Measurements from ENCODE around the gene IKBKE. TPM values are rescaled to one million over a fixed set of nuclear protein-coding genes. Genes with fewer than 3 reads are reported as not detected.
A peak's percentile ranks its signal among the peaks of the same experiment; 100 is the strongest.

The IKBKE gene
- total and polyA plus RNA-seq, 2 donors (not counting 3 experiments of a cell fraction or from before 2014, with no cell fraction given), result 17.9 to 20.7 TPM

GRCh38 chr1:206526064-206526911 is 56.0 kb downstream of the IKBKE start:
- no TSS peak for BruUV-seq (replicated peaks)
- no peaks in the 10 kb centered on the region for H3K79me2 ChIP-seq (ENCODE audit: control insufficient read depth, insufficient read depth, low read length)
- CTCF ChIA-PET, result interaction anchor here (0.6 to 1.1 kb wide), 4 partner anchors 18 to 58 kb away, joined by 3 to 6 read pairs (median 4); no protein-coding TSS in a partner anchor
- POLR2A ChIA-PET, result no interaction called here
- no peaks in the 10 kb centered on the region for H3K36me3 ChIP-seq (ENCODE audit: control insufficient read depth in 2 of 2, extremely low read depth in 1 of 2, insufficient read depth in 2 of 2, low read length in 2 of 2)
- no peaks in the 10 kb centered on the region for H3K4me1 ChIP-seq (ENCODE audit: control insufficient read depth, extremely low read depth, insufficient read depth, low read length)
- H3K9me1 ChIP-seq (replicated peaks; ENCODE audit: control insufficient read depth, extremely low read depth, insufficient read depth, low read length), result no peaks in the 10 kb centered on the region
- intact Hi-C loops (cut with micrococcal nuclease) (no loop called here), dilution Hi-C loops (cut with MboI; ENCODE audit: extremely low pct_ligation_motif_present, low sequenced_read_pairs) (no loop called here)
- FAIRE-seq, result no peak
- no peak overlapping the region for H3K27ac ChIP-seq (ENCODE audit: insufficient read depth, low read depth, low read length)
- H3K4me3 ChIP-seq (replicated peaks in 1 of 3; ENCODE audit: insufficient read depth in 1 of 3, low read depth in 1 of 3, low read length in 3 of 3), result no peak overlapping the region
- no peak overlapping the region for H3K4me2 ChIP-seq (ENCODE audit: insufficient read depth, low read length)
- no peaks in the 10 kb centered on the region for H4K20me1 ChIP-seq (replicated peaks; ENCODE audit: control insufficient read depth, extremely low read depth, insufficient read depth, low read length)
- H2AFZ ChIP-seq (ENCODE audit: low read depth, low read length), result no peak overlapping the region
- H3K9ac ChIP-seq (replicated peaks; ENCODE audit: extremely low read depth, insufficient read depth, low read length), result no peak overlapping the region
- TF ChIP-seq CTCF (IDR thresholded peaks at IDR 0.05; ENCODE audit: extremely low read depth in 1 of 2, insufficient read depth in 1 of 2, low read depth in 1 of 2, low read length in 2 of 2) (no peak), POLR2A (IDR thresholded peaks at IDR 0.05; ENCODE audit: low read depth, low read length) (no peak), JUN (IDR thresholded peaks at IDR 0.05; ENCODE audit: borderline replicate concordance, insufficient read depth, insufficient read length, low read depth) (no peak), EZH2 (IDR thresholded peaks at IDR 0.05; ENCODE audit: borderline replicate concordance, low read depth, low read length, severe bottlenecking) (no peak), FOS (IDR thresholded peaks at IDR 0.05; ENCODE audit: borderline replicate concordance, insufficient read depth, low read length) (no peak), MAX (IDR thresholded peaks at IDR 0.05; ENCODE audit: insufficient read depth, insufficient read length) (no peak), GATA2 (IDR thresholded peaks at IDR 0.05; ENCODE audit: insufficient read depth, insufficient read length, low read depth, low read length) (no peak), POLR2AphosphoS5 (IDR thresholded peaks at IDR 0.05; ENCODE audit: insufficient read depth, low read depth, low read length) (no peak), MYC (IDR thresholded peaks at IDR 0.05; ENCODE audit: low read depth, low read length) (no peak)
- peaks cover 0 to 8% of the 10 kb centered on the region in 2 experiments for H3K27me3 ChIP-seq (ENCODE audit: control insufficient read depth in 2 of 2, insufficient read depth in 2 of 2, low read length in 2 of 2)
- H3K9me3 ChIP-seq (replicated peaks; ENCODE audit: control insufficient read depth, insufficient read depth, low read length), result no peaks in the 10 kb centered on the region
- peak; percentile 30 for DNase-seq (ENCODE audit: low read depth, low spot score)

Measured in endothelial cell of umbilical vein (primary cell).